Left ventricle myocardium superior (tissue), 1 donor: Measurements from ENCODE around the gene PEX10. TPM values are rescaled to one million over a fixed set of nuclear protein-coding genes. Genes with fewer than 3 reads are reported as not detected.

Experiments
- ATAC-seq: fragments of 200-7000 bp; cut with Tn5 transposase; one replicate; pipeline ENCODE4 v1.9.1; 2020; ENCODE audit warnings: mild to moderate bottlenecking, moderate library complexity
- DNase-seq: peaks from one replicate; pipeline ENCODE4 v3.0.0-alpha.2; 2020
- intact Hi-C: fragments of 100-400 bp; cut with micrococcal nuclease; formaldehyde crosslinking; loops from one replicate; pipeline ENCODE4 v1.11.0; 2022
- total RNA-seq: library from RNA; stranded (reverse); fragmentation: NEBNext Ultra II Directional; extraction: Animal tissue kit (Norgen Biotek cat#: 25700); gene quantifications from one replicate; pipeline ENCODE4 v1.2.1, GENCODE V29; 2021
- donor health status: DM: no; HTN: yes; CAD: no; lungs with severe emphysema.

Gene PEX10
- total RNA-seq, 1 donor from 2014 or later, result 13.7 TPM

- ATAC-seq (no peak), DNase-seq (no peak)
- intact Hi-C loops, result no loop called here
These were observed 17.1 kb downstream of the PEX10 start for GRCh38 chr1:2395245-2395644.

GRCh38 chr1:2394761-2395160, 17.6 kb downstream of the PEX10 start:
- intact Hi-C loops, result no loop called here
- DNase-seq, result no peak
- ATAC-seq, result no peak

- no peak for DNase-seq
- no peak for ATAC-seq
- intact Hi-C loops, result no loop called here
These were observed 18.1 kb downstream of the PEX10 start for GRCh38 chr1:2394220-2394619.

GRCh38 chr1:2393471-2393877, 18.9 kb downstream of the PEX10 start:
- no peak for ATAC-seq
- intact Hi-C loops, result no loop called here
- no peak for DNase-seq

GRCh38 chr1:2392686-2393085, 19.7 kb downstream of the PEX10 start:
- intact Hi-C loops, result no loop called here
- no peak for ATAC-seq
- no peak for DNase-seq

GRCh38 chr1:2391931-2392509, 20.3 kb downstream of the PEX10 start:
- peak; percentile 29 for ATAC-seq
- no peak for DNase-seq
- intact Hi-C loops, result no loop called here

- ATAC-seq (peak; percentile 97), DNase-seq (peak; percentile 100)
- intact Hi-C loops, result no loop called here
These were observed 21.1 kb downstream of the PEX10 start, which contains the start of the genes MORN1 and RER1 for GRCh38 chr1:2391041-2391930. MORN1 (minus strand) TSS chr1:2391554; CDS start chr1:2391533, 21 bp downstream. RER1 (plus strand) TSS chr1:2391841; CDS start chr1:2395791, 3,950 bp downstream.

- no peak for ATAC-seq
- intact Hi-C loops, result no loop called here
- DNase-seq, result peak; percentile 7
These were observed 22.7 kb downstream of the PEX10 start for GRCh38 chr1:2389644-2390043.

GRCh38 chr1:2388004-2388913, 24.1 kb downstream of the PEX10 start:
- DNase-seq, result peak; percentile 17
- no peak for ATAC-seq
- intact Hi-C loops, result no loop called here

GRCh38 chr1:2386636-2387611, 25.4 kb downstream of the PEX10 start:
- peak; percentile 20 for DNase-seq
- intact Hi-C loops, result no loop called here
- no peak for ATAC-seq

GRCh38 chr1:2385606-2386280, 26.6 kb downstream of the PEX10 start:
- intact Hi-C loops, result no loop called here
- no peak for ATAC-seq
- peak; percentile 30 for DNase-seq

GRCh38 chr1:2384941-2385481, 27.4 kb downstream of the PEX10 start:
- peak; percentile 27 for DNase-seq
- ATAC-seq, result no peak
- intact Hi-C loops, result loop anchor here (5.0 kb wide), 1 partner anchor 188 kb away; no protein-coding TSS in a partner anchor

GRCh38 chr1:2384130-2384860, 28.1 kb downstream of the PEX10 start:
- no peak for ATAC-seq
- DNase-seq, result no peak
- intact Hi-C loops, result loop anchor here (5.0 kb wide), 1 partner anchor 187 kb away; no protein-coding TSS in a partner anchor

GRCh38 chr1:2383576-2383975, 28.8 kb downstream of the PEX10 start:
- intact Hi-C loops, result loop anchor here (5.0 kb wide), 1 partner anchor 186 kb away; no protein-coding TSS in a partner anchor
- DNase-seq (peak; percentile 26), ATAC-seq (no peak)

- DNase-seq (peak; percentile 54), ATAC-seq (peak; percentile 36)
- intact Hi-C loops, result loop anchor here (5.0 kb wide), 1 partner anchor 185 kb away; no protein-coding TSS in a partner anchor
These were observed 29.6 kb downstream of the PEX10 start for GRCh38 chr1:2382621-2383361.
